Karpas-422 (cell line): ENCODE measurements around the gene APLNR. TPM values are rescaled to one million over a fixed set of nuclear protein-coding genes. Genes with fewer than 3 reads are reported as not detected.

ENCODE experiments used
- DNase-seq: peaks from one replicate; pipeline ENCODE4 v3.0.0-alpha.2; 2015
- H2AFZ ChIP-seq: fragments of 200-600 bp; sonication (generic); 2 replicates; pipeline ENCODE4 v1.6.1; 2014; ENCODE audit warnings: antibody characterized with exemption, low read length, mixed read lengths
- H3K27ac ChIP-seq: fragments of 200-600 bp; sonication (generic); 2 replicates; pipeline ENCODE4 v1.5.1; 2014; ENCODE audit warnings: mild to moderate bottlenecking, low read length, moderate library complexity
- H3K27me3 ChIP-seq: fragments of 200-600 bp; sonication (generic); 2 replicates; pipeline ENCODE4 v1.6.1; 2014; ENCODE audit warnings: low read length, mixed read lengths
- H3K36me3 ChIP-seq: fragments of 200-600 bp; sonication (generic); 2 replicates; pipeline ENCODE4 v1.6.1; 2014; ENCODE audit warnings: low read length, mixed read lengths; ENCODE audit not compliant: insufficient read depth
- H3K4me1 ChIP-seq: fragments of 200-600 bp; sonication (generic); 2 replicates; pipeline ENCODE4 v1.6.1; 2014; ENCODE audit warnings: mild to moderate bottlenecking, low read length, mixed read lengths
- H3K4me2 ChIP-seq: fragments of 200-600 bp; sonication (generic); 2 replicates; pipeline ENCODE4 v1.6.1; 2014; ENCODE audit warnings: low read length, low read depth, mild to moderate bottlenecking; ENCODE audit not compliant: poor library complexity, severe bottlenecking
- H3K4me3 ChIP-seq: fragments of 200-600 bp; sonication (generic); 2 replicates; pipeline ENCODE4 v1.5.1; 2014; ENCODE audit warnings: mild to moderate bottlenecking, antibody characterized with exemption, low read length, mixed read lengths
- H3K79me2 ChIP-seq: fragments of 200-600 bp; sonication (generic); 2 replicates; pipeline ENCODE4 v1.6.1; 2014; ENCODE audit warnings: mild to moderate bottlenecking, low read length, mixed read lengths
- H3K9ac ChIP-seq: fragments of 200-600 bp; sonication (generic); 2 replicates; pipeline ENCODE4 v1.6.0; 2014; ENCODE audit warnings: low read length
- H3K9me2 ChIP-seq: fragments of 200-600 bp; sonication (generic), shearing (Covaris generic); replicated peaks from 2 replicates; pipeline ENCODE4 v1.6.0; 2014; ENCODE audit warnings: mild to moderate bottlenecking, low read length, moderate library complexity; ENCODE audit not compliant: insufficient read depth
- H3K9me3 ChIP-seq: fragments of 300-700, 200-600 bp; sonication (generic); 2 replicates; pipeline ENCODE4 v1.6.1; 2014; ENCODE audit warnings: low read length, mixed read lengths
- H4K20me1 ChIP-seq: fragments of 200-600 bp; sonication (generic); 2 replicates; pipeline ENCODE4 v1.6.1; 2014; ENCODE audit warnings: mild to moderate bottlenecking, antibody characterized with exemption, low read length, low read depth; ENCODE audit not compliant: insufficient read depth
- total RNA-seq: library from RNA; depleted of rRNA; stranded (reverse); fragments of >200 nt; shearing (Covaris generic); gene quantifications from 2 replicates; pipeline ENCODE4 v1.2.3, GENCODE V29; 2014; ENCODE audit warnings: low replicate concordance

The APLNR gene
- total RNA-seq, 1 experiment from 2014 or later = not detected

DNA sequence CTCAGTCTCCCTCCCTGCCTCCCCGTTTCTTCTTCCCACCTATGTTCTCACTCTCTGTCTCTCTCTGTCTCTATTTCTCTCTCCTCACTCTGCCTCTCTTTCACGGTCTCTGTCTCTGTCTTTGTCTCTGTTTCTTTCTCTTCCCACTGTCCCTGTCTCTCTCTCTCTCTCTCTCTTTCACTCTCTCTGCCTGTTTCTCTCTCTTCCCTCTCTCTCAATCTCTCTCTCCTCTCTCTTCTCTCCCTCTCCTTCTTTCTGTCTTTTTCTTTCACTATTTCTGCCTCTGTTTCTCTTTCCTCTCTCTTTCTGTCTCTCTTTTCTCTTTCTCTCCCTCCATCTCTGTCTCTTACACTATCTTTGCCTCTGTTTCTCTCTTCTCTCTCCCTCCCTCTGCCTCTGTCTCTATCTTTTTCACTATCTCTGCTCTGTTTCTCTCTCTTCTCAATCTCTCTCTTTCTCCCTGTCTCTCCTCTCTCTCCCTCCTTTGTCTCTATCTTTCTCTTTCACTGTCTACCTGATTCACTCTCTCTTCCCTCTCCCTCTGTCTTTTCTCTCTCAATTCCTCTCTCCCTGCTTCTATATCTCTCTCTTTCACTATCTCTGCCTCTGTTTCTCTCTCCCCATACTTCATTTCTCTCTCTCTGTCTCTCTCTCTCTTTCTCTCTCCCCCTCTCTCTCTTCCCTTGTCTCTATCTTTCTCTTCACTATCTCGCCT, 5.4 kb downstream of the APLNR start:
- DNase-seq = no peak
- H3K4me3 ChIP-seq = no peak overlapping the region
- no peak overlapping the region for H3K27ac ChIP-seq
- H3K4me2 ChIP-seq = no peak overlapping the region
- H3K79me2 ChIP-seq = no peaks in the 10 kb centered on the region
- no peaks in the 10 kb centered on the region for H3K9me3 ChIP-seq
- no peaks in the 10 kb centered on the region for H4K20me1 ChIP-seq
- H2AFZ ChIP-seq = no peak overlapping the region
- H3K27me3 ChIP-seq = no peaks in the 10 kb centered on the region
- no peak overlapping the region for H3K9ac ChIP-seq
- no peaks in the 10 kb centered on the region for H3K4me1 ChIP-seq
- H3K36me3 ChIP-seq = no peaks in the 10 kb centered on the region
- no peaks in the 10 kb centered on the region for H3K9me2 ChIP-seq

DNA sequence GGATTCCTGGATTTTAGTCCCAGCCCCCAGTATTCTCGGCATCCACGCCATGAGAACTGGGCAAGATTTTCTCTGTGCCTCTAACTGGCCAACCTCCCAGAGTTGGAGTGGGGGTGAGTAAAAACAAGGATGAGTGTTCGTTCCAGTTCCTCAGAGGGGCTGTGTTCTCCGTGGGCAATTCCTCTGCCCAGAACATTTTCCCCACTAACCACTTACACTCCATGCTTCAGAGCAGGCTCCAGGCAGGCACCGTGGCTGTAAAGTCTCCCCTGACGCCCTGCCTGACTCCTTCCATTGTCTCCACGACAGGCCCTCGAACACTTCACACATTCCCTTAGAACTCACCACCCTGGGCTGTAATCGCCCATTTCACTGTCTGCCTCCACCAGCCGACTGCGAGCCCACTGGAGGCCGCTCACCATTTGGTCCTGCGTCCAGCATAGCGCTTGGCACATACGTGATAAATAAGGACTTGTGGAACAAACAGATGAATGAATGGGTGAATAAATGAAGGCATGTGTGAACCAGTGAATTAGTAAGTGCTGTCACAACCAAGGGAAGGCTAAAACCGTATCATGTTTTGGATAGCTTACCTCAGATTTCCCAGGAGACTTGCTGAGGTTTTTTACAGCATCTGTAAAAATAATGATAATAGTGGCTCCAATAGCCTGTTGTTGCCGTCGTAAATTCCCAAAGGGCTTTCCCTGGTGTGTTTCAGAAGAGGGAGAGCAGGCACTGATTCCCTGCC, 6.1 kb downstream of the APLNR start:
- H2AFZ ChIP-seq = no peak overlapping the region
- no peak overlapping the region for H3K4me3 ChIP-seq
- no peaks in the 10 kb centered on the region for H3K27me3 ChIP-seq
- H3K9me3 ChIP-seq = no peaks in the 10 kb centered on the region
- no peaks in the 10 kb centered on the region for H3K36me3 ChIP-seq
- H3K4me1 ChIP-seq = no peaks in the 10 kb centered on the region
- no peak for DNase-seq
- H4K20me1 ChIP-seq = no peaks in the 10 kb centered on the region
- H3K9me2 ChIP-seq = no peaks in the 10 kb centered on the region
- no peak overlapping the region for H3K27ac ChIP-seq
- no peak overlapping the region for H3K9ac ChIP-seq
- H3K79me2 ChIP-seq = no peaks in the 10 kb centered on the region
- H3K4me2 ChIP-seq = no peak overlapping the region

DNA sequence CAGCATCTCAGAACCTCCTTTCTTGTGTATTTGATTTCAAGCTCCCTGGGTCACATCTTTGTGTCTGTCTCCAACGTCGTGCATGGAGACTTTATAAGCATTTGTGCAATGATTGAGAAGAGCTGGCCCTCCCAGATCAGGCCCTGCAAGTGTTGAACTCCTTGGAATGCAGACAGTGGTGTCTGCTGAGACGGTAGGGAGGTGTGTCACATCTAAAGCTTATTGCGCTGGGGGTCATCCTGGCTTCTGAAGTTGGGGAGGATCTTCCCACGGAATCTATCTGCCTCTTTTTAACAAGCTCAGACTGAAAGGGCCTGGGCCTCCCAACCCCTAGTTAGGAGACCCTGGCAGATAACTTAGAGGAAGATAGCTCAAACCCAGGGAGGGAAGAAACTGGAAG, 6.7 kb downstream of the APLNR start:
- DNase-seq = no peak
- Histone ChIP-seq H3K27ac (no peak overlapping the region), H3K79me2 (no peaks in the 10 kb centered on the region), H3K9me2 (no peaks in the 10 kb centered on the region), H2AFZ (no peak overlapping the region), H3K4me3 (no peak overlapping the region), H4K20me1 (no peaks in the 10 kb centered on the region), H3K9me3 (no peaks in the 10 kb centered on the region), H3K36me3 (no peaks in the 10 kb centered on the region), H3K4me2 (no peak overlapping the region), H3K9ac (no peak overlapping the region), H3K27me3 (no peaks in the 10 kb centered on the region), H3K4me1 (no peaks in the 10 kb centered on the region)

DNA sequence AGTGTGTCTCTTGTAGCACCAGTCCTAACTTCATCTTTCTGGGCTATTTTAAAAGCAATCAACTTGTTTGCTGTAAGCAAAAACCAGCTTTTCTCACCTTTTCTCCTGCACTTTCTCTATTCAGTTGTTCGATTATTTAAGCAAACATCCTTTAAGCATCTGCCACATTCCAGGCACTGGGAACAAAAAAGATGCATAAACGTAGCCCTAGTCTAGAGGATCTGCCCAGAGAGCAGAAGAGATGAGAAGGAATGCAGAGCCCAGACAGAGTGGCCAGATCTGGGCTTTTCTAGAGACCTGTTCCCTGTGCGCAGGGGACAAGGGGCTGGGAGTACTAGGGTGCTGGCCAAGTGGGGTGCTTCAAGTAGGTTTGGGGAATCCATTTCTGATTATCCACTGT, 8.4 kb downstream of the APLNR start:
- Histone ChIP-seq H4K20me1 (no peaks in the 10 kb centered on the region), H3K9me3 (no peaks in the 10 kb centered on the region), H2AFZ (no peak overlapping the region), H3K79me2 (no peaks in the 10 kb centered on the region), H3K36me3 (no peaks in the 10 kb centered on the region), H3K9ac (no peak overlapping the region), H3K27ac (no peak overlapping the region), H3K27me3 (no peaks in the 10 kb centered on the region), H3K4me2 (no peak overlapping the region), H3K9me2 (no peaks in the 10 kb centered on the region), H3K4me1 (no peaks in the 10 kb centered on the region), H3K4me3 (no peak overlapping the region)
- DNase-seq = no peak

DNA sequence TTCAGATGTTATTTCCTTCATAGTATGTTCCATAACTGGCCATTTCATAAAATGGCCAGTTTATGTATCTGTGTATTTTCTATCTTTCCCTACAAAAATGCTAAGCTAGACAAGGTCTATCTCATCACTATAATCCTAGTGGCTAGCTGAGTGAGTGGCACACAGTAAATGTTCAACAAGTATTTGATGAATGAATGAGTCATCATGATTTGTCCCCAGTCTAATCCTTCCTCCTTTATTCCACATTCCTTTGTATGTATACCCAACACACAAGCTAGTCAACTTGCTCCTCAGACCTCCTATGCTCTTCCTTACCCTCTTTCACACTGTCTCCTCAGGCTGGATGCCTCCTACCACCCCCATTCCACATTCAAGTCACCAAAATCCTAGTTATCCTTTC, 12.5 kb downstream of the APLNR start:
- DNase-seq = no peak
- Histone ChIP-seq H3K4me3 (no peak overlapping the region), H3K4me2 (no peak overlapping the region), H4K20me1 (no peaks in the 10 kb centered on the region), H3K4me1 (no peaks in the 10 kb centered on the region), H3K9me3 (no peaks in the 10 kb centered on the region), H3K27me3 (no peaks in the 10 kb centered on the region), H2AFZ (no peak overlapping the region), H3K27ac (no peak overlapping the region), H3K9ac (no peak overlapping the region), H3K36me3 (no peaks in the 10 kb centered on the region), H3K79me2 (no peaks in the 10 kb centered on the region), H3K9me2 (no peaks in the 10 kb centered on the region)

DNA sequence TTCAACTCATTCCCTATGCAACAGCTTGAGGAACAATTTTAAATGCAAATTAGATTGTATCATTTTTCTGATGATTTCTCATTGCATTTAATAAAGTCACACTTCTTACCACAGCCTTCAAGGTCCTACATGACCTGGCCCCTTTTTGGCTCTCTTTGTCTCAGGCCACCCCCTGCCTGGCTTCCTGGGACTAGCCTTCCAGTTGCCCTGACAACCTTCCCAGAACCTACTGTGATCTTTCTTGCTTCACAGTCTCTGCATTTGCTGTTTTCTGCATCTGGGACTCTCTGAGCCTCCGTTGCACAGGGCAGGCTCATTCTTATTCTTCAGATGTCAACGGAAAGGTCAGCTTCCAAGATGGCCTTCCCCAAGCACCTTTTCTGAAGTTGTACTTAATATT, 12.9 kb downstream of the APLNR start:
- H3K79me2 ChIP-seq = no peaks in the 10 kb centered on the region
- H3K27ac ChIP-seq = no peak overlapping the region
- H3K4me2 ChIP-seq = no peak overlapping the region
- H4K20me1 ChIP-seq = no peaks in the 10 kb centered on the region
- H3K9me2 ChIP-seq = no peaks in the 10 kb centered on the region
- H3K9me3 ChIP-seq = no peaks in the 10 kb centered on the region
- no peaks in the 10 kb centered on the region for H3K4me1 ChIP-seq
- H3K27me3 ChIP-seq = no peaks in the 10 kb centered on the region
- no peak overlapping the region for H3K9ac ChIP-seq
- no peak overlapping the region for H2AFZ ChIP-seq
- no peaks in the 10 kb centered on the region for H3K36me3 ChIP-seq
- no peak for DNase-seq
- no peak overlapping the region for H3K4me3 ChIP-seq

DNA sequence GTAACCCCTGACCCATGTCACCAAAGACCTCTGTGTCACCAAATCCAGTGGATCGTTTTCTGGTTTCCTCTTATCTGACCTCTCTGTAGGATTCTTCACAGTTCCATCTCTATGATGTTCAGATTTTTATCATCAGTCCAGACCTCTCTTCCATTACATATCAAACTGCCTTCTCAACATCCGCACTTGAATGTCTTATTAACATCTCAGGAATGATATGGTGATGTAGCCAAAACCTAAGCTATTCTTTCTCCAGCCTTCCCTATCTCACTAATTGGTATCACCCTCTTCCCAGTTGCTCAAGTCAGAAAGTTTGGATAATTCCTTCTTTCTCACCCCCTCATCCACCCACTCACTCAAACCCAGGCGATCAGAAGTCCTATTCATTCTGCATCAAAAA, 13.4 kb downstream of the APLNR start:
- H2AFZ ChIP-seq = no peak overlapping the region
- no peaks in the 10 kb centered on the region for H3K27me3 ChIP-seq
- no peaks in the 10 kb centered on the region for H3K9me3 ChIP-seq
- H3K36me3 ChIP-seq = no peaks in the 10 kb centered on the region
- H3K4me1 ChIP-seq = no peaks in the 10 kb centered on the region
- no peaks in the 10 kb centered on the region for H3K9me2 ChIP-seq
- no peak overlapping the region for H3K4me2 ChIP-seq
- H3K4me3 ChIP-seq = no peak overlapping the region
- H3K9ac ChIP-seq = no peak overlapping the region
- no peaks in the 10 kb centered on the region for H3K79me2 ChIP-seq
- no peak for DNase-seq
- no peak overlapping the region for H3K27ac ChIP-seq
- no peaks in the 10 kb centered on the region for H4K20me1 ChIP-seq

DNA sequence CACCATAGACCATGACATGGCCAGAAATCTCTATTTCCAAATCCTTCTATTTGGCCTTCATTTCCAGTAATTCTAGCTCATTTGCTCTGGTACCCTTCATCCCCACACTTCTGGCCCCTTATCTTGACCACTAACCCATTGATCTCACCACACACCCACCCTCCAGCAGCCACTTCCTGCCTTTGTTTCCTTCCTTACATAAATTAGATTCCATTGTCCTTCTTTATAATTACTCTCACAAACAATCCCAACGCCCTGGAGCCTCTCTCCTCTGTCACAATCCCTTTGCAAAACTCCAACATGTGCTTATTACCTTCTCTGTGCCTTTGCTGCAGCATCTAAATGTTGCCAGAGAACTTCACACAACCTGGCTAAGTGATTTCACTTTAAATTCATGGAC, 14.8 kb downstream of the APLNR start:
- no peak overlapping the region for H3K4me2 ChIP-seq
- no peaks in the 10 kb centered on the region for H3K27me3 ChIP-seq
- H3K9me2 ChIP-seq = no peaks in the 10 kb centered on the region
- no peaks in the 10 kb centered on the region for H3K79me2 ChIP-seq
- H3K27ac ChIP-seq = no peak overlapping the region
- no peaks in the 10 kb centered on the region for H3K36me3 ChIP-seq
- no peak for DNase-seq
- no peak overlapping the region for H2AFZ ChIP-seq
- no peak overlapping the region for H3K4me3 ChIP-seq
- no peak overlapping the region for H3K9ac ChIP-seq
- H3K4me1 ChIP-seq = no peaks in the 10 kb centered on the region
- H4K20me1 ChIP-seq = no peaks in the 10 kb centered on the region
- no peaks in the 10 kb centered on the region for H3K9me3 ChIP-seq
